HG03457 (cell line): ENCODE results near the gene STBD1.
"Not testable (repeated sequence)": the region's sequence is repeated elsewhere in the genome, so short reads cannot be mapped to it uniquely, and the experiment has no call there.

ENCODE experiments used
- ATAC-seq: cut with Tn5 transposase; IDR thresholded peaks from one replicate; pipeline ENCODE4 v1.9.1; 2021; ENCODE audit warnings: moderate number of reproducible peaks; ENCODE audit not compliant: unreplicated experiment

STBD1 gene

GRCh38 chr4:76282941-76283689, 23.4 kb upstream of the STBD1 start:
- no peak for ATAC-seq

GRCh38 chr4:76283900-76284299, 22.6 kb upstream of the STBD1 start:
- no peak for ATAC-seq

- ATAC-seq, result not testable (repeated sequence)
These were observed 18.7 kb upstream of the STBD1 start for GRCh38 chr4:76287811-76288210.

GRCh38 chr4:76292730-76293129, 13.8 kb upstream of the STBD1 start:
- ATAC-seq, result no peak

GRCh38 chr4:76293772-76294171, 12.8 kb upstream of the STBD1 start:
- no peak for ATAC-seq

GRCh38 chr4:76296286-76296820, 10.2 kb upstream of the STBD1 start:
- no peak for ATAC-seq

GRCh38 chr4:76298227-76298626, 8.3 kb upstream of the STBD1 start:
- no peak for ATAC-seq

- no peak for ATAC-seq
These were observed 6.5 kb upstream of the STBD1 start for GRCh38 chr4:76300012-76300411.

- ATAC-seq, result peak; percentile 97
These were observed 5.3 kb upstream of the STBD1 start for GRCh38 chr4:76301068-76301774.

GRCh38 chr4:76301775-76302162, 4.8 kb upstream of the STBD1 start:
- ATAC-seq, result no peak

- no peak for ATAC-seq
These were observed 3.6 kb upstream of the STBD1 start for GRCh38 chr4:76302826-76303438.

GRCh38 chr4:76305033-76305687, 1.4 kb upstream of the STBD1 start:
- ATAC-seq, result no peak

- no peak for ATAC-seq
These were observed 538 bp downstream of the STBD1 start for GRCh38 chr4:76306882-76307659.

- ATAC-seq, result no peak
These were observed 1.1 kb downstream of the STBD1 start for GRCh38 chr4:76307660-76308014.

- ATAC-seq, result no peak
These were observed 2.0 kb downstream of the STBD1 start for GRCh38 chr4:76308548-76308947.

- ATAC-seq, result no peak
These were observed 3.5 kb downstream of the STBD1 start for GRCh38 chr4:76309939-76310550.

GRCh38 chr4:76310683-76311082, 4.2 kb downstream of the STBD1 start:
- no peak for ATAC-seq

- ATAC-seq, result no peak
These were observed 5.4 kb downstream of the STBD1 start for GRCh38 chr4:76311896-76312331.

GRCh38 chr4:76312457-76312856, 5.9 kb downstream of the STBD1 start:
- no peak for ATAC-seq

- ATAC-seq, result no peak
These were observed 7.0 kb downstream of the STBD1 start for GRCh38 chr4:76313547-76313946.
